Measurements from ENCODE around the gene LYRM9.

- no peak for TF ChIP-seq CTCF (IDR thresholded peaks at IDR 0.05; ENCODE audit: insufficient read depth, low read length, poor library complexity, severe bottlenecking)
- TF ChIP-seq EZH2phosphoT487 (conservative IDR thresholded peaks at IDR 0.05; ENCODE audit: low read length), result no peak
These were observed 47.7 kb downstream of the LYRM9 start for GRCh38 chr17:27845264-27846041.
